GM10266 (cell line): Measurements from ENCODE around the gene FAHD2A.

Experiments used
- DNase-seq: peaks from one replicate; pipeline ENCODE4 v3.0.0; 2012; ENCODE audit errors: extremely low spot score
- TF ChIP-seq, protein P1 (sequence below): IDR thresholded peaks from 2 replicates; pipeline ENCODE4 v1.5.1; 2012; ENCODE audit warnings: mild to moderate bottlenecking, low read depth; ENCODE audit not compliant: control insufficient read depth, insufficient read depth; ENCODE audit errors: missing control alignments

FAHD2A gene

DNA sequence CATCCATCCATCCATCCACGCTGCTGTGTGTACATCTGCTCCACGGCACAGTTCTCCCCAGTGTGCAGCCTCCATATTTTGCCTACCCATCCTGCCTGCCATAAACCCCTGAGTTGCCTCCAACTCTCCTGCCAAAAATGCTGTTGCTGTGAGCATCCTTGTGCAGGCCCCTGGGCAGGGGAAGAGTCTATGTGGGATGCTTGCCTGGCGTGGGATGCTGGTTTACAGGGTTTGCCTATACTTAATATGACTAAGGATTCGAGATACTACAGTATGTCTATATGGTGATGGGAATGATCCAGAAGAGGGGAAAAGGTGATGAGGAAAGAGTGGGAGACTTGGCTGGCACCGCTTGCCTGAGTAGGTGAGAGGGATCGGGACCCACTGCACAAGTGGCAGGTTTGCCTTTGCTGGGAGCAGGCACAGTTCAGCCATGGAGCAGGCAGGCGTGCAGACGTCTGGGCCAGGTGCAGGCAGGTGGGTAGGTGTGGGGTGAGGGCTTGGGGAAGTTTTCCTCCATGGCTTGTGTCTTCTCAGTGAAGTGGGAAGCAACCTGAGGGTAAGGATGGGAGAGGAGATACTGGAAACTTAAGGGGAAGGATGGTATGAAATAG is 30.2 kb upstream of the FAHD2A start:
- TF ChIP-seq, protein P1, sequence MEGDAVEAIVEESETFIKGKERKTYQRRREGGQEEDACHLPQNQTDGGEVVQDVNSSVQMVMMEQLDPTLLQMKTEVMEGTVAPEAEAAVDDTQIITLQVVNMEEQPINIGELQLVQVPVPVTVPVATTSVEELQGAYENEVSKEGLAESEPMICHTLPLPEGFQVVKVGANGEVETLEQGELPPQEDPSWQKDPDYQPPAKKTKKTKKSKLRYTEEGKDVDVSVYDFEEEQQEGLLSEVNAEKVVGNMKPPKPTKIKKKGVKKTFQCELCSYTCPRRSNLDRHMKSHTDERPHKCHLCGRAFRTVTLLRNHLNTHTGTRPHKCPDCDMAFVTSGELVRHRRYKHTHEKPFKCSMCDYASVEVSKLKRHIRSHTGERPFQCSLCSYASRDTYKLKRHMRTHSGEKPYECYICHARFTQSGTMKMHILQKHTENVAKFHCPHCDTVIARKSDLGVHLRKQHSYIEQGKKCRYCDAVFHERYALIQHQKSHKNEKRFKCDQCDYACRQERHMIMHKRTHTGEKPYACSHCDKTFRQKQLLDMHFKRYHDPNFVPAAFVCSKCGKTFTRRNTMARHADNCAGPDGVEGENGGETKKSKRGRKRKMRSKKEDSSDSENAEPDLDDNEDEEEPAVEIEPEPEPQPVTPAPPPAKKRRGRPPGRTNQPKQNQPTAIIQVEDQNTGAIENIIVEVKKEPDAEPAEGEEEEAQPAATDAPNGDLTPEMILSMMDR = no peak
- DNase-seq = no peak

- TF ChIP-seq, protein P1 = no peak
- DNase-seq = no peak
Observed at GRCh38 chr2:95372845-95373244, 29.7 kb upstream of the FAHD2A start.

GRCh38 chr2:95374029-95374428 is 28.5 kb upstream of the FAHD2A start:
- no peak for DNase-seq
- TF ChIP-seq, protein P1 = no peak

DNA sequence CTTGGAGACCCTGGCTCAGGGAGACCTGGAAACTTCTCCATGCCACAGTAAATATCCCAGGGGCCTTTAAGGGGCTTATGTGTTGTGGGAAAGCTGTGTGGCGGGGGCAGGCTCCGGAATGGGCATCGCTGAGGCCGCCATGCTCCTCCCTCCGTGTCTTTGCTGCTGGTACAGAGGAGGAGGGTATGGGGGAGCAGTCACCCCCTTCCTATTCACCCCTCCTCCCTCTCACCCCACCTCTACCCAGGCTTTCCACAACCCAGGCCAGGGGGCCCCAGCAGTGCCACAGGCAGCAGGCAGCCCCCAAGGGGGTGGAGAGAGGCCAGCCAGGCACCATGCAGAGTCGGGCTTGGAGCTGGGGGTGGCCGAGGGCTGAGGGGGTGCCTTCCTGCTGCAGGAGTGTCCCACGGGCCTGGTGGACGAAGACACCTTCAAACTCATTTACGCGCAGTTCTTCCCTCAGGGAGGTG is 28.0 kb upstream of the FAHD2A start:
- TF ChIP-seq, protein P1 = no peak
- DNase-seq = no peak

- no peak for DNase-seq
- TF ChIP-seq, protein P1 = no peak
Observed at GRCh38 chr2:95374921-95375471, 27.5 kb upstream of the FAHD2A start.

DNA sequence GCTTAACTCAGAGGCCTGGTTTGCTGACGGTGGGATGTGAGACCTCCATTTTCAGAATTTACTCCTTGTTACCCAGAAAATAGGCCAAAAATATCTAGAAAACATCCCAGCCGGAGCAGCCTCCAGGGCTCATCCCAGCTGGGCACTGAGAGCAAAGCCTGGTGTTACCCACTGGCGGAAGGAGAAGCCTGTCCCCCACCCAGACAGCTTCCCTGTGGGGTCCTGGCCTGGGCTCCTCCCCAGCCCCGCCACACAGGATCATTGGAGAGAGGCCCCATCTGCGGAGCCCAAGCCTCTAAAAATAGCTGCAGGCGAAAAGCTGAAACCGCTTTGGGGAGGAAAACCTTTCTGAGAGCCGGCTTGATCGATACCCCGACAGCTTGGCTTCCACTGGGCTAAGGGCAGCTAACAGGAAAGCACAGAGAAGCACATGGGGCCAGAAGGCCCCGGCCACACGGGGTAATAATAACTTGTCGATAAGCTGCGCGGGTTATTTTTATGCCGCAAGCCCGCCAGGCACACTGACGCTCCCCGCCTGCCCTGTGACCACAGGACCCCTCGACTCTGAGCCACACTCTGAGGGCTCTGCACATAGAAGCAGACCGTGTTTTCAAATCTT is 26.9 kb upstream of the FAHD2A start:
- TF ChIP-seq, protein P1 = no peak
- DNase-seq = no peak
